ENCODE data around the gene CARD11.

The CARD11 gene

DNA sequence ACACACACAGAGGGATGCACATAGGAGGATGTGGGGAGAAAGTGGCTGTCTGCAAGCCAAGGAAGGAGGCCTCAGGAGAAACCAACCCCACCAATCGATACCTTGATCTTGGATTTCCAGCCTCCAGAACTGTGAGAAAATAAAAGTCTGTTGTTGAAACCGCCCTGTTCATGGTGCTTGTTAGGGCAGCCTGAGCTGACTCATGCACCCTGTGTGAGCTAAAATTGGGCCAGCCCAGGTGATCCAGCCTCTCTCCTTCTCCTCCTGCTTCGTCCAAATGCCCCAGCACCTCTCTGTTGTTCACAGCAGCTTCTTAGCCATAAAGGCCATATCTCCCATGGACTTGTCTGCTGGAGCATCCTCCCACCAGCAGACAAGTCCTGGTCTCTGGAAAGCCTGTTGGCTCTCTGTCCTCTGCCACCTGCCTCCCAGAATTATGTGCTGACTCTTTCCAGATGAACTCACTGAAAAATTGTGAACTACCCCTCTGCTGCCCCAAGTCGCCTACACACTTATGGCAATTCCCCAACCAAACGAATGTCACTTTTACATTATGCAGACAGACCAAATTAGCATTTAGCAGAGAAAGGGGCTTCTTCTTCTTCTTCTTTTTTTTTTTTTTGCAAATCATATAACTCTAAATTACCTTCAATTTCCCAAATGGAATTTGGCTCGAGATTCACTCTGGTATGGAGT is 30.2 kb upstream of the CARD11 start:
- TF ChIP-seq, protein P1, sequence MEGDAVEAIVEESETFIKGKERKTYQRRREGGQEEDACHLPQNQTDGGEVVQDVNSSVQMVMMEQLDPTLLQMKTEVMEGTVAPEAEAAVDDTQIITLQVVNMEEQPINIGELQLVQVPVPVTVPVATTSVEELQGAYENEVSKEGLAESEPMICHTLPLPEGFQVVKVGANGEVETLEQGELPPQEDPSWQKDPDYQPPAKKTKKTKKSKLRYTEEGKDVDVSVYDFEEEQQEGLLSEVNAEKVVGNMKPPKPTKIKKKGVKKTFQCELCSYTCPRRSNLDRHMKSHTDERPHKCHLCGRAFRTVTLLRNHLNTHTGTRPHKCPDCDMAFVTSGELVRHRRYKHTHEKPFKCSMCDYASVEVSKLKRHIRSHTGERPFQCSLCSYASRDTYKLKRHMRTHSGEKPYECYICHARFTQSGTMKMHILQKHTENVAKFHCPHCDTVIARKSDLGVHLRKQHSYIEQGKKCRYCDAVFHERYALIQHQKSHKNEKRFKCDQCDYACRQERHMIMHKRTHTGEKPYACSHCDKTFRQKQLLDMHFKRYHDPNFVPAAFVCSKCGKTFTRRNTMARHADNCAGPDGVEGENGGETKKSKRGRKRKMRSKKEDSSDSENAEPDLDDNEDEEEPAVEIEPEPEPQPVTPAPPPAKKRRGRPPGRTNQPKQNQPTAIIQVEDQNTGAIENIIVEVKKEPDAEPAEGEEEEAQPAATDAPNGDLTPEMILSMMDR (IDR thresholded peaks at IDR 0.05; ENCODE audit: low read depth, low read length), result no peak
- DNase-seq (ENCODE audit: extremely low read depth, low read depth), result no peak

DNA sequence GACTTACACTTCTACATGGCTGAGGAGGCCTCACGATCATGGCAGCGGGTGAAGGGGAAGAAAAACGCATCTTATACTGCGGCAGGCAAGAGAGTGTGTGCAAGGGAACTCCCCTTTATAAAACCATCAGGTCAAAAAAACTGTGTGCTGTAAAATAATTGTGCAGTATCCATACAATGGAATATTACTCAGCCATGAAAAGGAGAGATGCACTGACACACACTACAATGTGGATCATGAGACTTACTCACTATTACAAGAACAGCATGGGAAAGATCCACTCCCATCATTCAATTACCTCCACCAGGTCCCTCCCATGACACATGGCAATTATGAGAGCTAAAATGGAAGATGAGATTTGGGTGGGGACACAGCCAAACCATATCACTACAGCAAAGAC is 27.2 kb upstream of the CARD11 start:
- DNase-seq (ENCODE audit: extremely low read depth, low read depth), result no peak
- TF ChIP-seq, protein P1 (IDR thresholded peaks at IDR 0.05; ENCODE audit: low read depth, low read length), result no peak

DNA sequence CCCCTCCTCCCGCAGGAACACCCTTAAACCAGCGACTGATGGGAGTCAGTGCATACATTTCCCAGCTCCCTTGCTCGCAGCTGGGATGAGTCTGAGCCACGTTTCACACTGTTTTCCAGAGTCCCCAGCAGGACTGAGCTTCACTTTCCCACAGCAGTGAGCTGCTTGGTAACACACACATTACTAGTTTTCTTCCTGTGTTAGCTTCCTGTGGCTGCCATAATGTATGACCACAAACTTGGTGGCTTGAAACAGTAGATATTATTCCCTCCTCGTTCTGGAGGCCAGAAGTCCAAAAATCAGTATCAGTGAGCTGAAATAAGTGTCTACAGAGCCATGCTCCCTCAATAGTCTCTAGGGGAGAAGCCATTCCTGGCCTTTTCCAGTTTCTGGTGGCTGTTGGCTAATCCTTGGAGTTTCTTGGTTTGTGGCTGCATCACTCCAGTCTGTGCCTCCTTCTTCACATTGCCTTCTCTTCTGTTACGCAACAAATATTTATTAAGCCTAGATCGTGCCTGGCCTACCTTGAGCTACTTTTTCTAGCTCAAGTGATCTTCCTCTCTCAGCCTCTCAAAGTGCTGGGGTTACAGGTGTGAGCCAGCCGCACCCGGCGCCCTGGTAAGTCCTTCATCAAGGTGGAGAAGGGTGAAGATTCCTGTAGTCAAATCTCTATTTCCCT is 26.2 kb upstream of the CARD11 start:
- DNase-seq (ENCODE audit: extremely low read depth, low read depth), result no peak
- TF ChIP-seq, protein P1 (IDR thresholded peaks at IDR 0.05; ENCODE audit: low read depth, low read length), result no peak

GRCh38 chr7:3068530-3068929 is 24.9 kb upstream of the CARD11 start:
- TF ChIP-seq, protein P1 (IDR thresholded peaks at IDR 0.05; ENCODE audit: low read depth, low read length), result no peak
- no peak for DNase-seq (ENCODE audit: extremely low read depth, low read depth)

DNA sequence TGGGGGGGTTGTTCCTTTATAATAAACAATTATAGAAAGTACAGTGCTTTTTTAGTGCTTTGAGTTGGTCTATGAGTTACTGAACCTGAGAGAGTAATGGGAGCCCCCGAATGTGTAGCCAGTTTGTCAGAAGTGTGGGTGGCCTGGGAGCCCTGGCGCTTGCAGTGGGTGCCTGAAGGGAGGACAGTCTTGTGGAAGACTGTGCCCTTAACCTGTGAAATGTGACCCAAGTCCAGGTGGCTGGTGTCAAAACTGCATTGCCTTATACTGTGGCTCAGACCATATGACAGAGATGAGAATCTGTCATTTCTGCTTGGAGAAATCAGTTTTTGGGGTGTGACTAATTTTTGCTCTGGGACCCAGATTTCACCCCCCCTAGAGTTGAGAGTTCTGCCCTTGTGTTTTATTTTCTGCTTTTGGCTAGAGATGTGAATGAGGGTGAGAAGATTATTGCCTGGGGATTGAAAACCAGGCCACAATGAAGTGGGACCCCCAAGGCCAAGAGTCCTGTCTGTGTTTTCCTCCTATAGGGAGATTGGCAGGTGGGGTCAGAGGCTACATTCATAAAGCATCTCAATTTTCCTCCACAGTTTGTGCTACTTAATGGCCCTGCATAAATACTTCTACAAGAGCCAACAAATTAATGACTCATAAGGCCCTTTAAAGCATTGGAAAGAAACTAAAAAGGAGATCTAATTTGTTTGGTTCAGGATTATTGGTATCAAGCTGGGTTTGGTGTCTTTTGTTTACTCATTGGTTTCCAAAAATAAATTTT is 24.1 kb upstream of the CARD11 start:
- DNase-seq (ENCODE audit: extremely low read depth, low read depth), result no peak
- TF ChIP-seq, protein P1 (IDR thresholded peaks at IDR 0.05; ENCODE audit: low read depth, low read length), result no peak

DNA sequence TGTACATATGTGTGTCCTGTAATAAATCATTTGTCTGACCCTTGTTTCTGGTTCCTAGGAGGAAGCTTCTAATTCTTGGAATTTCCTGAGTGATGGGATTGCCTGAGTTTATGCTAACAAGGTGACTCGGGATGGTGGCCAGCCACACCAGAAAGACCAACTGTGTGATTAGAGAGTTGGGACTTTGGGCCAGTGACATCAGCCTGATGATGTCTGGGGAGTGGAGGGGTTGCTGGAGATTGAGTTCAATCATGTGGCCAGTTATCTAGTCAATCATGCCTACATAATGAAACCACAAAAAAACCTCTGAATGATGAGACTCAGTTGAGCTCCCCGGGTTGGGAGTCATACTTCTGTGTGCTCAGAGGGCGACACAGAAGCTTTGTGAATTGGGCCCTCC is 23.5 kb upstream of the CARD11 start:
- no peak for DNase-seq (ENCODE audit: extremely low read depth, low read depth)
- TF ChIP-seq, protein P1 (IDR thresholded peaks at IDR 0.05; ENCODE audit: low read depth, low read length), result no peak

GRCh38 chr7:3066506-3066905 is 22.8 kb upstream of the CARD11 start:
- TF ChIP-seq, protein P1 (IDR thresholded peaks at IDR 0.05; ENCODE audit: low read depth, low read length), result no peak
- DNase-seq (ENCODE audit: extremely low read depth, low read depth), result no peak

Data from AG09319 (cell line).